Measurements from ENCODE around the gene CBARP. TPM values are rescaled to one million over a fixed set of nuclear protein-coding genes. Genes with fewer than 3 reads are reported as not detected.

Gene CBARP
- 1.9 TPM for total RNA-seq

GRCh38 chr19:1237754-1238368, at the start of gene CBARP:
Gene CBARP (minus strand): TSS chr19:1238005. CDS start chr19:1236100, 1,905 bp downstream.
- DNase-seq = no peak

- no peak for DNase-seq
Observed at GRCh38 chr19:1286487-1287353, 48.9 kb upstream of the CBARP start.

GRCh38 chr19:1285737-1286360, 48.0 kb upstream of the CBARP start, which contains the start of gene EFNA2:
Gene EFNA2 (plus strand): TSS chr19:1285873. CDS start chr19:1286169, 296 bp downstream.
- DNase-seq = no peak

GRCh38 chr19:1284979-1285736, 47.4 kb upstream of the CBARP start:
- no peak for DNase-seq

DNA sequence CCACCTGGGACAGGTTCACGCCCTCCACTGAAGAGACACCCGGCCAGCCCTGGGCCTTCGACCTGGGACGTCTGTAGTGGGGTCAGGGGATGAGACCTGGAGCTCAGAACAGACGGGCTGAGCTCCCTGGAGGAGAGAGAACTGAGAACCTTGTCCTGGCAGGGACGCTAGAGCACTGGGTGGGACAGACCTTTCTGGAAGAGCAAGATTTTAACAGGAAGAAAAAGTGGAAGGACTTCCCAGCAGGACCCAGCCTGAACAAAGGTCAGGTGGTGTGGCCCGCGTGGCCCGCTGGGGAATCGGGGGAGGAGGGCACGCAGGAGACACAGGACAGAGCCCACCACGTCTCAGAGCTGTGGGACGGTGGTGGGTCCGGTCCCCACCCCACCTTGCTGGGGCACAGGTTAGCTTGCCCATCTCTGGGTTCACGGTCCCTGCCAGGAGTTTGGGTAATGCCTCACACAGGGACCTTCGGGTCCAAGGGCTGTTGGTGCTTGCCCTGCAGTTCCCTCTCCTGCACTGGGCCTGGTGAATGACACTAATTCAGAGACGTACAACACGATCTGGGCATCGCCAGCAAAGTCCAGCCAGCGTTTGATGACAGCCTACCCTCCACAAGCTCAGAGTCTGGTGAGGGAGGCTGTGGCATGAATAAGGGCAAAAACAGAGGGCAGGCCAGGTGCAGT, 46.6 kb upstream of the CBARP start:
- no peak for DNase-seq

- no peak for DNase-seq
Observed at GRCh38 chr19:1283917-1284292, 46.1 kb upstream of the CBARP start.

- no peak for DNase-seq
Observed at GRCh38 chr19:1283207-1283916, 45.6 kb upstream of the CBARP start.

GRCh38 chr19:1282588-1283206, 44.9 kb upstream of the CBARP start:
- no peak for DNase-seq

- no peak for DNase-seq
Observed at GRCh38 chr19:1281569-1282287, 43.9 kb upstream of the CBARP start.

GRCh38 chr19:1280636-1281568, 43.1 kb upstream of the CBARP start:
- no peak for DNase-seq

DNA sequence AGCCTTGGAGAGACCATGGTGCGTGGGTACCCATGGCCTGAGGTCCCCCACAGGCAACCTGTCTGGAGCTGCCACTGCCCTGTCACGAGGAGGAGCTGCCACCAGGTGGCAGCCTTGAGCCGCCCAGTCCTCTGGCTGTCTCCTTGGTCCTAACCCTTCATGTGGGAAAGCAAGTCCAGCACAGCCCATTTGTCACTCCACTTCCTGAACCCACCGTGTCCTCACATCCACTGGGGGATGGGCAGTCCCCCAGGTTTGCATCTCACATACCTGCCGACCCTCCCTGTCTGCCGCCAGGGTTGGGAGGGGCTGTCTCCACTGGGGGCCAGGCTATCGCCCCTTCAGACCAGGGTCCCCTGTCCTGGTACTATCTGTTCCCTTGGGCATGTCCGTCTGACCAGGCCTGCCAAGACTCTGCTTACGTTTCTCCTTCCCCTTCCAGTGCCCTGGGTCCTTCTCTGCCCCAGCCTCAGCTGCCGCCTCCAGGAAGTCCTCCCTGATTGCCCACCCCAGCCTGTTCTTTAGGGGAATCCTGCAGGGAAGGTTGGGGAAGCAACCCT, 42.1 kb upstream of the CBARP start:
- DNase-seq = peak; percentile 72

DNA sequence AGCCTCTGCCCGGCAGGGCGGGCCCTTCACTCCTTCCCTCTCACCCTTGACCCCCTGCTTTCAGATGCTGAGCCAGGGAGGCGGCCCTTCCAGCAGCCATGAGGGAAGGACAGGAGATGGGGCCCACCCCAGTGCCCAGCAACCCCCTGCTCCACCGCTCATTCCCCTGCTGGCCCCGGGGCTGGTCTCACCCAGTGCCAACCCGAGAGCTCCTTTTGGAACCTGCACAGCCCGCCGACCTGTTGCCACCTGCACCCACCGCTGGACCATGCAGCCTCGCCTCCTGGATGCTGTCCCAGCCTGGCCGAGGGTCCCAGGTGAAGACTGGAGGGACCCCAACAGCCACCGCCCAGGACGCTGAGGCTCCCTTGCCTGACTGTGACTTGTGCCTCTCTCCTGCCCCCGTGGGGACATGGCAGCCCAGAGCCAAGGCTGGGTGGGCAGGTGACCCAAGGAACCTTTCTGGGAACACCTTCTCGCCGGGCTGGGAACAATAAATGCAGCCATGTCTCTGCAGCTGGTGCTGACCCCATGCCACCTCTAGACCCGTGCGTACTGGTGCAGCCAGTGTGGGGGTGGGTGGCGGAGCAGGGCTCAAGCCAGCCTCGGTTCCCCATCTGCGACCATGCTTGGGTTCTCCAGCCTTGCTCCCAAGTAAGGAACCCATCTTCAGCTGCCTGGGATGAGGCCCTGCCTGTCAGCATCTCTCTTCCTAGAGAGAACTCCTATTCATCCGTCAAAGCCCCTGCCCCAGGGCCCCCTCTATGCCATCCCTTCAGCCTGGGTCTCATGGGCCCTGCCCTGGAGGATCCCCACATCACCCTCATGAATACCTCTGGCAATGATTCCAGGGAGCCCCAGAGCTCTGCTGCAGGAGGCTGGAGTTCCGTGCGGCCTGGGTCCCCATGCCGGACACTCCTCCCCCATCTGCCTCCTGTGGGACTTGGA, 41.2 kb upstream of the CBARP start:
- DNase-seq = no peak

- no peak for DNase-seq
Observed at GRCh38 chr19:1278074-1278473, 40.3 kb upstream of the CBARP start.

DNA sequence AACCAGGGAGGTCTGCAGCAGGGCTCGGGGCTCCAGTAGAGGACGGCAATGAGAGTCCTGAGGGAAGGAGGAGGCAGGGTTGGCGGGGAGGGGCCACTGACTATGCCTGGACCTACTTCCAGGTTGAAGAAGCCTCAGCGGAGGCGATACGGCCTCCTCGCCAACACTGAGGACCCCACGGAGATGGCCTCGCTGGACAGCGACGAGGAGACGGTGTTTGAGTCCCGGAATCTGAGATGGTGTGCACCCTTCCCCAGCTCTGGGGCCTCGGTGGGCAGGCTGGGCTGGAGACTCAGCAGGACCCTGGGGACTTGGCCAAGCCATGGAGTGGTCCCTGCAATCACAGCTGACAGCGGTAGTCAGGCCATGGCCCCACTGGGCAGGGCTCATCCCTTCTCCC, 39.3 kb upstream of the CBARP start:
- DNase-seq = no peak

DNA sequence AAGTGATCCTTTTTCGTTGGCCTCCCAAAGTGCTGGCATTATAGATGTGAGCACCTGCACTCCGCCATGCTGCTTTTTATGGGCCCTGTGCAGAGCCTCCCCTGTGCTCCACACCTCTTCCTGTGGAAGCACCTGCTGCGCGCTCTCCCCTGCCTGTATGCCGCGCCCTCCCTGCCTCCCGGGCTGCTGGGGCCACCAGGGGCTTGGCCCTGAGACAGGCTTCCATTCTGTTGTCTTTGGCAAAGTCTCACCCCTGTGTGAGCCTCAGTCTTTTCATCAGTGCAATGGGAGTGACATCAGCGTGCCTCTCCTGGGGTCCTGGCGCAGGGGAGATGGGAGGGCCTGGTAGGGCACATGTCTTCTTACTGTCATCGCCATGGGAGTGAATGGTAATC, 38.8 kb upstream of the CBARP start:
- no peak for DNase-seq

DNA sequence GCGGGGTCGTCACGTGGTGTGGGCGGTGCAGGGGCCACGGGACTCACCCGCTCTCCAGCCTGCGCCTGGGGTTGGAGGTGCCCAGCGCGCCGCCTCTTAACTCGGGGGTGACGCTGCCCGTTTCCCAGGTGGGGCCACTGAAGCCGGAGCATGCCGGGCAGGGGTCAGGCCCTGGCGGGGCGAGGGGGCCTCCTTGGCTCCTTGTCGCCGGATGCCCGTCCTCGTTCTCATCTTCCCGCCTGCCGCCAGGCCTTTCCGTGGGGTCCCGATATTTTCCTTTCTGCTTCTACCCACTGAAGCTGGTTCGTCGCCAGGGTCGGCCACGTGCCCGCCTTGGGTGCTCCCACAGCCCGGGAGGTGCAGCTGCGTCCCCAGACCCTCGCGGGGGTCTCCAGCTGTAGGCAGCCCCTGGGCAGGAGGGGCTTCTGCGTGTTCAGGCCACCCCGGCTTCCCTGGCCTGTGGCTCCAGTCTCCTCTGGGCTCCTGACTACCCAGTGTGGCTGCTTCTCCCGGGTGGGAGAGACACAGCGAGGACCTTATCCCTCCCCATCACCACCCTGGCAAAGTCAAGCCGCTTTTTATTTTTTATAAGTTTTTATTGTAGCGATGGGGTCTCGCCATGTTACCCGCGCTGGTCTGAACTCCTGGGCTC, 38.3 kb upstream of the CBARP start:
- DNase-seq = no peak

All from skin of body (tissue), 2 donors.